ENCODE results near the gene IDS.
"Not testable (repeated sequence)": the region's sequence is repeated elsewhere in the genome, so short reads cannot be mapped to it uniquely, and the experiment has no call there.

Gene IDS

DNA sequence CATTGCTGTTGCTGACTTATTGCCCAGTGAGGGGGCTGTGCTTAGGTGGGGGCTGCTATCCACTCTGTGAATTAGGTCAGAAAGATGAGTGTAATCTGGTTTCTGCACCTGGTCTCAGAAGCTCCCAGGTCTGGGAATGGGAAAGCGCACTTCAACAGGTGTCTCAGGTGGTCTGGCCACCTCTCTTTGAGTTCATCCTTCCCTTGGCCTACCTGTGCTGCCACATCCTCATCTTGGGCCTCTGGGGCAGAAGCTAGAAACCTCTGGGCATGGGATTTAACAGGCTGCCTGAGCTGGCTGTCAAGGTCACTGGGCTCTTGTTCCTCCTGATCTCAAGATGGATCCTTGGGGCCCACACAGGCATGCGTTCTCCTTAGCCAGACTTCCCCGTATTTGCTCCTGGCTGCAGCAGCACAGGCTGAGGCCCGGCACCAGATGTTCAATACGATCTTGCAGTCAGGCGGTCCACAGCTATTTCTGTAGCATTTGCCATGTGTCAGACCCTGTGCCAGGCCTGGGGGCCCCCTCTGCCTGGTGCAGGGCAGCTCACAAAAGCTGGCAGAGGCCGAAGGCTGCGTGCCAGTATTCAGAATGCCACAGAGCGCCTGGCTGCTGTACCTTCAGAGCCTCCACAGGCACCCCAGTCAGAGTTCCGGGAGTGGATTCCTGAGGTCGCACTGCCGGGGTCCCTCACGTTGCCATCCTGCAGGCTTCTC, 21.4 kb upstream of the IDS start:
- FAIRE-seq: not testable (repeated sequence)

DNA sequence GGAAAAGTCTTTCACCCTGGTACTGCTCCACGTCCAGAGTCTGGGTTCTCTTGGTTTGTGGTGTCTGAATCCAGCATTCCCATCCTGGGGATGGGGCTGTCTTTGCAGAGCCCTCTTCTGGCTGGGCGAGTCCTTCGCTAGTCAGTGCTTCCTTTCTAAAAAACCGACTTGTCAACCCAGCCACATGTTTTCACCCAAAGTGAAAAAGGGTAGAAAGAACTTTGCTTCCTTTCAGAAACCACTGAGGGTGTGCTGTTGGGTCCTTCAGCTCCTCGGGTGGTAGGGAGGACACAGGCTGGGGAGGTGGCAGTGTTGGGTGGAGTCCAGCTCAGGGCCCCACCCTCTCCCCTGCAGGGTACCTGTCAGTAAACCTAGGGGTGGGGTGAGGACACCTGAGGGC, 20.8 kb upstream of the IDS start:
- FAIRE-seq: not testable (repeated sequence)

DNA sequence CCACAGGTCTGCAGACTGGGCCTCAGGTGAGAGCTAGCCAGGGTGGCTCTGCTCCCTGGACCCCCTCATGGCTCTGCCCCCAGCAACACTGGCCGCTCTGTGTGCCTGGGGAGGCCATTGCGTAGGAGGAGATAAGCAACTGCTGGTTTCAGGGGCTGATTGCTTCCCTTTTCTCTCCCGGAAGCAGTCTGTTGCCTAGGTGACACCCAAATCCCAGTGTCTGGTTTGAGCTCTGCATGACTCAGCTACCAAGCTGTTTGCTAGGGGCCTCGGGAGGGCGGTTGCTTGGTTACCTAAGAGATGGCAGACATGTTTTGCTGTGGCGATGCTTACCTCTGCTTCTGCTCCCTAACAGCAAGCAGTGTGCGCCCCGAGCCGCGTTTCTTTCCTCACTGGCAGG, 20.3 kb upstream of the IDS start:
- FAIRE-seq: not testable (repeated sequence)

DNA sequence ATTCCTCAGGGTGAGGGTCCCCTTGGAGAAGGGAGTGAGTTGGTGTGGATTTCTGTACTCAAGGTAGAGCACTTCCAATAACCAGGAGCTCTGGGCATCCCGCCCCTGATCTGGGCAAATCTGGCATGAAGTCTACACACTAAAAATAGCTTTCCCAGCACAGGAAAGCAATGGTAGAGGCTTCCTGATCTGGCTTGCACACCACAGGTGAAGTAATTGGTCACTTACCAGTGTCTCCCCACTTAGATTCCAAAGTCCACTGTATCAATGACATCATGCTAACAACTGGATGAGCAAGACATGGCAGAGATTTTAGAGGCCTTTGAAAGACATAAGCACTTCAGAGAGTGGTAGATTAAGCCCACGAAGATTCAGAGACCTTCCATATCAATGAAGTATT, 17.8 kb upstream of the IDS start:
- FAIRE-seq: no peak

DNA sequence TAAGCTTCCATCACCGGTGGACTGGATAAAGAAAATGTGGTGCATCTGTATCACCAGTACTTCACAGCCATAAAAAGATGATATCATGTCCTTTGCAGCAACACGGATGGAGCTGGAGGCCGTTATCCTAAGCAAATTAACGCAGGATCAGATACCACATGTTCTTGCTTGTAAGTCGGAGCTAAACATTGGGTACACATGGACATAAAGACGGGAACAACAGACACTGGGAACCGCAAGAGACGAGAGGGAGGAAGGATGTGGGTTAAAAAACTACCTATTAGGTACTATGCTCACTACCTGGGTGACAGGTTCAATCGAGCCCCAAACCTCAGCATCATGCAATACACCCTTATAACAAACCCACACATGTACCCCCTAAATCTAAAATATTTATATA, 16.3 kb upstream of the IDS start:
- no peak for FAIRE-seq

DNA sequence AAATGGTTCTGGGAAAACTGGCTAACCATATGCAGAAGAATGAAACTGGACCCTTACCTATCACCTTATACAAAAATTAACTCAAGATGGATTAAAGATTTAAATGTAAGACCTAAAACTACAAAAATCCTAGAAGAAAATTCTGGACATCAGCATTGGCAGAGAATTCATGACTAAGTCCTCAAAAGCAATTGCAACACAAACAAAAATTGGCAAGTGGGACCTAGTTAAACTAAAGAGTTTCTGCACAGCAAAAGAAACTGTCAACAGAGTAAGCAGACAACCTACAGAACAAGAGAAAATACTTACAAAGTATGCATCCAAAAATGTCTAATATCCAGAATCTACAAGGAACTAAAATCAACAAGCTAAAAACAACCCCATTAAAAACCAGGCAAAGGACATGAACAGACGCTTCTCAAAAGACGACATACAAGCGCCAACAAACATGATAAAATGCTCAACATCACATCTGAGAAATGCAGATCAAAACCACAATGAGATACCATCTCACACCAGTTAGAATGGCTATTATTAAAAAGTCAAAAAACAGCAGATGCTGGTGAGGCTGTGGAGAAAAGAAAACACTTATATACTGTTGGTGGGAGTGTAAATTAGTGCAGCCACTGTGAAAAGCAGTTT, 15.7 kb upstream of the IDS start:
- FAIRE-seq: not testable (repeated sequence)

DNA sequence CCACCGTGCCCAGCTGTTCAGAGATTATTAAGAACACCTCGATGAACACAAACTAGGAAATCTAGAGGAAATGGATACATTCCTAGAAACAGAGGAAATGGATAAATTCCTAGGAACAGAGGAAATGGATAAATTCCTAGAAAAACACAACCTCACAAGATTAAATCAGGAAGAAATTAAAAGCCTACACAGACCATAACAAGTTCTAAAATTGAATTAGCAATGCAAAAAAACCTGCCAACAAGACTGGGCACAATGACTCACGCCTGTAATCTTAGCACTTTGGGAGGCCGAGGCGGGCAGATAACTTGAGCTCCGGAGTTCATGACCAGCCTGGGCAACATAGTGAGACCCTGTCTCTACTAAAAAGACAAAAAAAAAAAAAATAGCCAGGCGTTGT, 13.1 kb upstream of the IDS start:
- no peak for FAIRE-seq

DNA sequence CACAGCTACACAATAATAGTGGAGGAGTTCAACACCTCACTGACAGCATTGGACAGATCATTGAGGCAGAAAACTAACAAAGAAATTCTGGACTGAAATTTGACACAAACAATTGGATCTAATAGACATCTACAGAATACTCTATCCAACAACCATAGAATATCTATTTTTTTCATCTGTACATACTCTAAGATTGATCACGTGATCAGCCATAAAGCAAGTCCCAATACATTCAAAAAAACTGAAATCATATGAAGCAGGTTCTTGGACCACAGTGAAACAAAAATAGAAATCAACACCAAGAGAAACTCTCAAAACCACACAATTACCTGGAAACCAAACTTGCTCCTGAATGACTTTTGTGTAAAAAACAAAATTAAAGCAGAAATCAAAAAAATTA, 12.2 kb upstream of the IDS start:
- no peak for FAIRE-seq

DNA sequence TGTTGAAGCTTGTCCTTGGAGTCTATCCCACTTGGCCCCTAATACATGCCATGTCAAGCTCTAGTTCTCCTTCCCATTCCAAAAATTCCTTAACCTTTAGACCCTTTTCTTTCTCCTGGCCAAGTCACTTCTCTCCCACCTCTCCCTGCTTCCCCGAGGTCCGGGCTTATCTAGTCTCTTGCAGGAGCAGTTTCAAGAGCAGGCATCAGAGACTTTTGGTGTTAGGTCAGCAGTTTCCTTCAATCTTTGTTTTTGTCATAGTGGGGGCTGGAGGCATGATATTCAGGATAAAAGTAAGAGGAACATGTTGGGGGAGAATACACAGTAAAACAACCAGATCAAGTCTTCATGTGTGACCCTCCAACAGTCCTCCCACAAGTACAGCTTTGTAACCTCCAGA, 11.5 kb upstream of the IDS start:
- no peak for FAIRE-seq

DNA sequence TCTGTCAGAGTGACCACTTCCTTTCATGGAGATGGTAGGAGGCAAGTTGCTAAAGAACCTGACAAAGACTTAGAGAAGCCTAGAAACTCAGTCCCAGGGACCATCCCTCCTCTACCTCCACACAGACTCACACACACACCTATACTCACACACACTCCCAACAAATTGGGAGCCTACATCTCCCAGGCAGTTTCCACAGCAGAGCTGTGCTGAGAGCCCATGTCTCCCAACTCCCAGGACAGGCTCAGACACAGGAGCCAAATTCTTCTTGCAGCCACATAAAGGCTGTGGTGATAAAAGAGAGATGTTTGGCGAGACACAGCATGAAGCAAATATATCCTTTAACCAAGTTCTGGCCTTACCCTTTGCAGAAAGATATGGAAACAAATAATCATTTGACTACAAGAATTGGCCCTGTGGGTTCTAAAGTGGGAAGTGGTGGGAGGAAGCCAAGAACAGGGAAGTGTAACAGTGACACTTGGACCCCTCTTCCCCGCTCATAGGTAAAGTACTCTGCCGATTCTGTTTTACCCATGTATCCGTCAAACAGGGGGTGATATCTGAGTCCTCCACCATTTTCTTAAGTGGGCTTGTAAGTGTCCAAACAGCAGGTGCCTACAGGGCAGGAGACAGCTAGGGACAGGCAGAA, 11.0 kb upstream of the IDS start:
- FAIRE-seq: no peak

DNA sequence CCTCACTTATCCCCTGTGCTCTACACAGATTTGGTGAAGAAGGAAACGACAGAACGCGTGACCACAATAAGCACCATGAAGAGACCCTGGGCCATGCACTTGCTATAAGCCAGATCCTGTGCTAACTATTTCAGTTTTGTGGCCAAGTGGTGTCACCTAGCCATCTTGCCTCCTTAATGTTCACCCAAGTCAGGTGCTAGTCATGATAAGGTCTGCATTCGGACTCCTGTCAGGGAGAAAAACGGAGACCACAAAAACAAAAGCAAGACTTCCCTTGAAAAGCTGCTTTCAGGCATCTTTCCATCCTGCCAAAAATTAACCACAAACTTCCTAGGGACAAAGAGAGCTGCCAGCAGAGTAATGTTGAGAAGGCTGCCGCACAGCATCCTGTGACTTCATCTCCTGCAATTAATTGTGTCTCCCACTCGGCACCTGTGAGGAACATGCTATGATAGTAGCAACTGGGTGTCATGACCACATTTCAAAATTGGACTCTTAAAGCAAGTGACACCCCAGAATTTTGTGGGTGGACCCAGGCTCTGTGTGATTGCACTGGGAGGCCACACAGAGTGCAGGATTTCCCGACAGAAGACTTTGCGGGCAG, 8.8 kb upstream of the IDS start:
- FAIRE-seq: no peak

DNA sequence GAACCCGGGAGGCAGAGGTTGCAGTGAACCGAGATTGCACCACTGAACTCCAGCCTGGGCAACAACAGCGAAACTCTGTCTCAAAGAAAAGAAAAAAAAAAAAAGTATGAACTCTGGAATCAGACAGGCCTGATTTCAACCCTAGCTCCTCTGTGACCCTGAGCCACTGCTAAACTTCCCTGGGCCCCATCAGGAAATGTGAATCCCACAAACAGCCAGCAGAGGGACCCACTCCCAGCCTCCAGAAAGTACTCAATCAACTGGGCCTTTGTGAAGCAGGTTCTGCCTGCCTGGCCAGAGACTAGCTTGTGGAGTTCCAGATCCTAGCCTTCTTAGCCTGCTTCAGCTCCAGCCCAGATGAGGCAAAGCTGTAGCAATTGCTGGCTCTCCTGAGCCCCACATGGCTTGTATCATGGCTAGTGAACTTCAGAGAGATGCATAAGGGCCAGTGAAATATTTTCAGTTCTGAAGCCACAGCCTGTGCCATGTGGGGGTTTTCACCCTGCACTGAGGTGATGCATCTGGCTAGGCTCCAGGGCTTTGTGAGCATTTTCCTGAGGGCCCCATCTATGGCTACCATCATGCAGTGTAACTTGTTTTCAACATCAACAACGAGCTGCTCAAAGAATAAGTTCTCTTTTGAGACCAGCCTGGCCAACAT, 7.2 kb upstream of the IDS start:
- FAIRE-seq: no peak

DNA sequence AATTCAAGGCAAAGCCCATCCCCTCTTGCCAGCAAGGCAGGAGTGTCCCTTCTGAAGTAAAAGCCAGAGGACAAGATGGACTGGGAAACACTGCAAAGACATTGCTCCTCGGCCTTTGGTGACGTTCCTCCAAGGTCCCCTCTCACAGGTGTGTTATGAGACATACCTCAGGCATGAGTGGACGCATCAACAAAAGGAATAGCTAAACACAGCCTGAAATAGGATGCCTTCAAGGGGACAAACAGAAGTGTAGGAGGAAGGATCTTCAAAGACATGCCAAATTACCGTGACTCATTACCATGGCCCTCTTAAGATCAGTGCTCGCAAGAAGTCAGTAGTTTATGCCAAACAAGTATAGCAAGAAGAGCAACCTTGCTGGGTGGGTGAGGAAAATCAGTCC, 6.0 kb upstream of the IDS start:
- FAIRE-seq: no peak

DNA sequence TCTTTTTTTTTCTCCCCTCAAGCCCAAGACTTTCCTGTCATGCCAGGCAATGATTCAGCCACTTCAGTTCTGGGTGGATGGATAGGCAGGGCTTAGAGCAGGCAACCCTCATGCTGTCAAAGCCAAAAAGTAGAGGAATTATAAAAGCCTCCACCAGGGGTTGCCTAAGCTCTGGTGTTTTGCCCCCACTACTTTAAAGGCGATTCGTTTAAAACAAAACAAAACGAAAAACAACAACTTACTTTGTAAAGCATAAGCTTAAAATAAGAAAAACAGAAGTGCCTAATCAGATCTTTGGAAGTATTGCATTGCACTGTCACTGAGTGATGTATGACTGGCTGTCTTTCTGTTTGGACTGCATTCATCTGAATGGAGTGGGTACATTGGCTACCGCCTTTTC, 5.3 kb upstream of the IDS start:
- FAIRE-seq: no peak

DNA sequence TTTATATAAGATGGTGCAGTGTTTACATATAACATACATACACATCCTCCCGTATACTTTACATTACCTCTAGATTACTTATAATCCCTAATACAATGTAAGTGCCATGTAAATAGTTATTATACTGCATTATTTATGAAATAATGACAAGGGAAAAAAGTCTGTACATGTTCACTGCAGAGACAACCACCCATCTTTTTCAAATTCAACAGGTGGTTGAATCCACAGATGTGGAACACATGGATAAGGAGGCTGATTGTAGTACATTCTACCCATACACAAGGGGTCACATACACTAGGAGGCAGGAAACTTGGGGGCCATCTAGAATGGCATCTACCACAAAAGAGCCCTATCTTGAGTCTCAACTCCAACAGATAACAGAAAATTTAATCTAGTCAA, 3.4 kb upstream of the IDS start:
- FAIRE-seq: no peak

DNA sequence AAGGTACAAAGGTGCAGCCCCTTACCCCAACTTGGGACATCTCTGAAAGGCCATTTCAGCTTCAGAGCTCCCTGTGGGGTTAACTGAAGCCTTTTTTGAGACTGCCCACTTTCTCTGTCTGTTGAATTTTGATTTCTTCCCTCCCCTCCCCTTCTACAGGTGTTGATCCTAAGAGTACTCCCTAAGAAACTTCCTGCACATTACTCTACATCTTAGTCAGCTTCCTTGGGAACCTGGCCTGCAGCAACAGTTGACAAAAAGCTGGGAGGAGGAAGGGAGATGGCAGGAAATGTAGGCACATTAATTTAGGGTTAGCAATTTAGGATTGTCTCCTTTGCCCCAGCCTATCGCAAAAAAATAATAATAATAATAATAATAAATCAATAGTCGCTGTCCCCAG, 1.2 kb upstream of the IDS start:
- FAIRE-seq: no peak

DNA sequence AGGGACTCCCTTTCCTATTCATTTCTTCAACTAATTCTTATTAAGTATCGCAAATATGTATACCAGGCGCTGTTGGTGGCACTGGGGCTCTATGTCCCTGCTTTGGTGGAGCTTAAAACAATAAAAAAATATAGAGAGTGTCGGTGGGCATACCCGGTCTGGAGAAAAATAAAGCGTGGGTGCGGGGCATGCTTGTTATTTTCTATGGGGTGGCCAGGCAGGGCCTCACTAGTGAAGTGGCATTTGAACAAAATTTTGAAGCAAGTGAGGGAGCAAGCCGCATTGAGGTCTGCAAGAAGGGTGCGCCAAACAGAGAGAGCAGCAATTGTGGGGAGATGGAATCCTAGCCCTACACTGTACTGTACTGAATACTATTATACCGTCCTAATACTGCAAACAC, 565 bp upstream of the IDS start:
- no peak for FAIRE-seq

DNA sequence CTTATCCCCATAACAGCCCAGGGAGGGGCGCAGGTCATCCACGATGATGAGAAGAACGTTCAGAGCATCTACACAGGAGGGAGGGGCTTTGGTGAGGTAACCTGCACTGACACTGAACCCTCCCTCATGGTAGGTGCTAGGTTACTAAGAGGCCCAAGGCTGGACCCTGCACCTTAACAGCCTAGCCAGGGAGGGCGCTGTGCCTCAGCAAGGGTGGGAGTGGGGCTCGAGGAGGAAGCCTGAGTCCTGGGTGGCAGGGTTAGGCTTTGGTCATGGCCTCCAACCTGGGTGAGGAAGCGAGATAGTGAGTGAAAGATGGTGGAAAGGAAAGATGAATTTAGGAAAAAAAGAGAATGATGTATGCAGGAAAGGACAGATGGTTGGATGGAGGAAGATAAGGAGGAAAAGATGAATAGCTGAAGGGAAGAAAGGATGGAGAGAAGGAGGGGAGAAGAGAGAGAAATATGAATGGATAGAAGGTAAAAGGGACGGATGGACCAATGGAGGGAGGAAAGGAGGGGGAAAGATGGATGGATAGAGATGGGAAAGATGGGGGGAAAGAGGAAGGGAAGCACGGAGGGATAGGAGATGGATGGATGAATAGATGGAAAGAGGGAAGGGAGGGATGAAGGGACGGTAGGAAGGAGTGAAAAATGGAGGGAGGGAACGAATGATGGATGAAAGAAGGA, 736 bp downstream of the IDS start:
- FAIRE-seq: no peak

DNA sequence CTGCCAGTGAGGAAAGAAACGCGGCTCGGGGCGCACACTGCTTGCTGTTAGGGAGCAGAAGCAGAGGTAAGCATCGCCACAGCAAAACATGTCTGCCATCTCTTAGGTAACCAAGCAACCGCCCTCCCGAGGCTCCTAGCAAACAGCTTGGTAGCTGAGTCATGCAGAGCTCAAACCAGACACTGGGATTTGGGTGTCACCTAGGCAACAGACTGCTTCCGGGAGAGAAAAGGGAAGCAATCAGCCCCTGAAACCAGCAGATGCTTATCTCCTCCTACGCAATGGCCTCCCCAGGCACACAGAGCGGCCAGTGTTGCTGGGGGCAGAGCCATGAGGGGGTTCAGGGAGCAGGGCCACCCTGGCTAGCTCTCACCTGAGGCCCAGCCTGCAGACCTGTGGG, 1.7 kb downstream of the IDS start:
- not testable (repeated sequence) for FAIRE-seq

DNA sequence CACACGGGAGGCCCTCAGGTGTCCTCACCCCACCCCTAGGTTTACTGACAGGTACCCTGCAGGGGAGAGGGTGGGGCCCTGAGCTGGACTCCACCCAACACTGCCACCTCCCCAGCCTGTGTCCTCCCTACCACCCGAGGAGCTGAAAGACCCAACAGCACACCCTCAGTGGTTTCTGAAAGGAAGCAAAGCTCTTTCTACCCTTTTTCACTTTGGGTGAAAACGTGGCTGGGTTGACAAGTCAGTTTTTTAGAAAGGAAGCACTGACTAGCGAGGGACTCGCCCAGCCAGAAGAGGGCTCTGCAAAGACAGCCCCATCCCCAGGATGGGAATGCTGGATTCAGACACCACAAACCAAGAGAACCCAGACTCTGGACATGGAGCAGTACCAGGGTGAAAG, 2.2 kb downstream of the IDS start:
- FAIRE-seq: not testable (repeated sequence)

DNA sequence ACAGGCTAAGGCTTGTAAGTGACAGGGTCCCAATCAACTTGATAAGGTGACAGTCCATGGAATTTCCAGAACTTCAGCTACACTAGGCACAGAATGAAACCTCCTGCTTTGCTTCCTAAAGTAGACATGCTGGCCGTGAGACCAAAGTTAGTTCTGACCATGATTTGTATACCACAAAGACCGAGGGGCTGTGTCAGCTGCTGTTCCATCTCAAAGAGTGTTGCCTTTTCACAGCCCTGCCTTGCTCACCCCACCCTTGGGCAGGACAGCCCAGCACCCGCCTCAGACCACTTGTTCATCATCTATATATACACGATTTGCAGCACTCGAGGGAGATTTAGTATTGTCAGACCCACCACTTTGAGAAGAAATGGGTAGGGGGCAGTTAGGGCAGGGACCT, 5.3 kb downstream of the IDS start:
- FAIRE-seq: no peak

DNA sequence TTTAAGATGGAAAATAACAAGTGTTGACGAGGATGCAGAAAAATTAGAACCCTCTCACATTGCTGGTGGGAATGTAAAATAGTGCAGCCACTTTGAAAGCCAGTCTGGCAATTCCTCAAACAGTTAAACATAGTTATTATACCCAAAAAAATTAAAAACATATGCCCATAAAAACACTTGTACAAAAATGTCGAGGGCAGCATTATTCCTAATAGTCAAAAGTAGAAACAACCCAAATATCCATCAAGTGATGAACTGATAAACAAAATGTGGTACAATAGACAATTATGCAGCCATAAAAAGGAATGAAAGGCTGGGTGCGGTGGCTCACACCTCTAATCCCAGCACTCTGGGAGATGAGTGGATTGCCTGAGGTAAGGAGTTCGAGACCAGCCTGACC, 6.3 kb downstream of the IDS start:
- FAIRE-seq: no peak

DNA sequence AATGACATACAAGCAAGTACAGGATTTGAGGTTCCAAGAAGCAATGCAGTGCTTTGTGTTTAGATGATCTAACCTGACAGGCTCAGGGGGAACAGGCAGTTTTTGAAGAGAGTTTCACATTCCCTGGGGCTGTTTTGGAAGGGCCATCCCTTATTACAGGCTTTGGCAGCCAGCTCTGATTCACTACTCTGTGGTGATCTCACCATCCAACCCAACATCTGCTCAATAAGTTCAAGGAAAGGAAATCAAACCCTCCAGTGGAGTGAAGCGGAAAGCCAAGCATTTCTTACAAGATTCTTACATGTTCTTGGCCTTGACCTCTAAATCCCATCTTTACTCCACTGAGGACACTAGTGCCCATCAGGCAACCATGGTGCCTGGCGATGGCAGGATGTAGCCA, 7.5 kb downstream of the IDS start:
- FAIRE-seq: no peak
